GM19193 (cell line): Measurements from ENCODE around the gene FADS2.

Experiments
- POLR2A ChIP-seq: IDR thresholded peaks from 4 replicates; pipeline ENCODE4 v1.6.1; 2011; ENCODE audit not compliant: insufficient read depth, insufficient read length; ENCODE audit errors: extremely low read depth

FADS2 gene

GRCh38 chr11:61829806-61830205 lies 1.7 kb downstream of the FADS2 start:
- no peak for TF ChIP-seq POLR2A

- no peak for TF ChIP-seq POLR2A
These were observed 2.4 kb downstream of the FADS2 start for GRCh38 chr11:61830237-61831105.

DNA sequence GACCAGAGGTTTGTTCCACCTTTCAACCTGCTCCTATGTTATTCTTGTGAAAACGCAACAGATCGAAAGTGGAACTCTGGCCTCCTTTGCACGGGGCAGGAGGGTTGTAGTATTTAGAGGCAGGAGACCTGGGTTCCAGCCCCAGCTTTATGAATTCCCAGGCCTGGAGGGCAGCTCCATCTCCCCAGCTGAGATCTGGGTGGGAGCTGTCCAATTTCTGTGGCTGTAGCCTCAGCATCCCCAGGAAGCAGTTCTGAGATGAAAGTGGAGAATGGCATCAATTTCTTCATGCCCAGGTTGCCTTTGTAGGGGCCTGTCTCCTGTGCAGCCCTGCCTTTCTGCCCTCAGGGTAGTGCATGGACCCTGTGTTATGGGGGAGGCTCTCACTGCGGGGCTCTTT lies 4.1 kb downstream of the FADS2 start:
- no peak for TF ChIP-seq POLR2A

GRCh38 chr11:61832754-61833153 lies 4.7 kb downstream of the FADS2 start:
- TF ChIP-seq POLR2A: no peak

DNA sequence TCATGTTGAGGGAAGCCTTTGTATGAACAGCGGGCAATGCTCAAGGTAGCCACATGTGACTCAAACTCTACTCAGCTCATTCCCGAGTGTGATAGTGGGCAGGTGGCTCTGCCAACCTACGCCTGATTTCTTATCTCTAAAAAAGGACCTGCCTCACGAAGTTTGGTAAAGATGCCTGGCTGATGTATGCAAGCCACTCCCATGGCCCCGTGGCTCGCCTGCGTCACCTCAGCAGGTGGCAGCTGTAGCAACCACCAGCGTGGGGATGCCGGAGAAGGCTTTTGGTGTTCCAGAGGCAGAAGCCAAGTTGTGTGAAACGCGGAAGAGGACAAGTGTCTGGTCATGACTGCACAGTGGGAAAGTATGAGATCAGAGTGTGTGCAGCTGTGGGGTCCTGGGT lies 5.4 kb downstream of the FADS2 start:
- no peak for TF ChIP-seq POLR2A

DNA sequence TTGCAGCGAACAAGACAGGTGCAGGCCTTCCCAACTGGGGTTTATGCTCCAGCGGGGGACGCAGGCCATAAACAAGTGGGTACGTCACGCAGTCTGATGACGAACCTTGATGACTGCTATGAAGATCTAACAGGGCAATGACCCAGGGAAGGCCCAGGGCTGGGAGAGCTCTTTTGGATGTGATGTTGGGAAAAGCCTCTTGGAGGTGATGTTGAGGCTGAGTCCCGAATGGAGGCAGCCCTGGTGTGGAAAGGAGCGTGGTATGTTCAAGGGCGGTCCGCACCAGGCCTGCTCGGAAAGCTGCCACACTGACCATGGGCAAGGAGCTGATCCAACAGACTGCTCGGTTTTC lies 5.8 kb downstream of the FADS2 start:
- no peak for TF ChIP-seq POLR2A

DNA sequence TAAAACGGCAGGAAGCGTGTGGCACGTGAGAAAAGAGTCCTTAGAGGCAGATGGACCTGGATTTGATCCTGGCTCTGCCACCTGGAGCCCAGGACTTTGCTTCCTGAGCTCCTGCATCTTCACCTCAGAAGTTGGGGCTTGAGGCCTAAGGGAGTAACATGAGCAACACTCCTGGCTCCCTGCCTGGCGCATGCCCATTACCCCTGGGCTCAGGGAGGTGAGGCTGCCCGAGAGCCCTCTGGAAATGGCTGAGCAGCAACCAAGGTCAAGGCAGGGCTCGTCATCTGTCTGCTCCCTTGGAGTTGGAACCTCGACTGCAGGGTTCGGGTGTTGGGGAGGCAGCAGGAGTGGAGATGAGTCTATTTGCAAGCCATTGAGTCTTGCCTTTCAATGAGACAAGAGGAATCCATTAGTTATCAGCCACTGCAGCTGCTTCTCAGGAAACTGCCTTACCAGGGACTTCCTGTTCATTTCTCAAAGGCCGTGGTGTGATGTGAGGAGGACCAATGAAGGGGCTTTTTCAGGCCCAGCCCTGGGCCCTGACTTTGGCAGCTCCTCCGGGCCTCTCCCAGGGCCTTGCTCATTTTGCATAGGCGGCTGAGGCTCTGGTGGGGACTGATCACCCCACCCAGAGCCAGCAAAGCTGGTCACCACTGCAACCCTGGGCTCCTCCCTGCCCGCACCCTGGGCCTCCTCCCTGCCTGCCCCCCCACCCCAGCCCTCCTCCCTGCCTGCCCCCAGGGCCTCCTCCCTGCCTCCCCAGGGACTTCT lies 6.4 kb downstream of the FADS2 start:
- peak; percentile 78 for TF ChIP-seq POLR2A

GRCh38 chr11:61836193-61836592 lies 8.1 kb downstream of the FADS2 start:
- no peak for TF ChIP-seq POLR2A

DNA sequence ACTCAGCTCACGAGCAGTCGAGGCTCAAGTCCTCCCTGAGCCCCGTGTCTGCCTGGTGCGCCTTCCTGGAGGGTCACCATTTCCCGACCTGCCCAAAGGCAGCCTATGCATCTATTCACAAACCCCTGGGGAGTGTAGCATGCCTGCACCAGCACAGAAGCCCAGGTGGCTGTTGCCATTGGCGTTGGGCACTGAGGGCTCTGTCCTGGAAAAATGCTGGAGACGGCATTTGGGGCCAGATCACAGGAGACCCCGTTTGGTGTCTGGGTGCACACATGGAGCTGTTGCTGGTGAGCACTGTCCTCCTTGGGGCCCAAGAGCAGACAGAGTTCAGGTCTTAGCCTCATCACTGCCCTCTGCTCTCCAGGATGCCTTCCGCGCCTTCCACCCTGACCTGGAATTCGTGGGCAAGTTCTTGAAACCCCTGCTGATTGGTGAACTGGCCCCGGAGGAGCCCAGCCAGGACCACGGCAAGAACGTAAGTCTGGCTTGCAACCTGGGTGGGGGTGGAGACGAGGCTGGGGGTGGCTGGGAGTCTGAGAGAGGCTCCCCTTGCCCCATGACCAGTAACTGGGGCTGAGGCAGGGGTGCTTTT lies 9.4 kb downstream of the FADS2 start:
- TF ChIP-seq POLR2A: no peak

DNA sequence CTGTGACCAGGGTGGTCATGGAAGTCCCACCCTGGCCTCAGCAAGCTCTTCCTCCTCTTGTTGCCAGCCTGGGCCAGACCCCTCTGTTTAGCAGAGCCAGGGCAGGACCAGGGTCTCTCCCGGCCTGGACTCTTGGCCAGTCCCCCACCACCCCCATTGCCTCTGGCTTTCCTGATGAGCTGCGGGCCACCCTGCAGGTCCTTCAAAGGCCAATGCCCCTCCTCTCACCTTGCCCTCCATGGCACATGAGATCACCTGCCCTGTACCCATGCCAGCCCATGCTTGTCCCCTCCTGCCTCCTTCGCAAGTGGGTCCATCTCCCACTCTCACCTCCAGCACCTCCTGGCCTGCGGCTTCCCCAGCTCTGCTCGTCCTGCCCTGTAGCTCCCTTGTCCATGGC lies 10.4 kb downstream of the FADS2 start:
- no peak for TF ChIP-seq POLR2A

DNA sequence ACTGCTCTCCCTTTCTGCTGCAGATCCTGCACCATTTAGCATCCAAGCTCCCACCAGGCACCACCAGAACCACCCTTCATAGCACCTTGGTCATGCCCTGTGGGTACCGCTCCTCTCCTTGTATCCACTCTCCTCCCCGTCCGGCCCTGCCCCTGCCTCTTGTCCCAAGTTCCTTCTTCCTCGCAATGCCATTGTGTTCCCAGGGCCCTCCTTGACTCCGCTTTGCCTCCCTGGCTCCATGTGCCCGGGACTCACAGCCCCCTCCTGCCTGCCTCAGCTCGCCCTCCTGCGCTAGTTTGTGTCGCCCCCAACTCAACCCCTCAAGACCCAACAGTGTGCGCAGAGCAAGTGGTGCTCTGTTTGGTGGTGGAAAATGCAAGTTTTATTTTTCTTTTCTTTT lies 10.8 kb downstream of the FADS2 start:
- no peak for TF ChIP-seq POLR2A

DNA sequence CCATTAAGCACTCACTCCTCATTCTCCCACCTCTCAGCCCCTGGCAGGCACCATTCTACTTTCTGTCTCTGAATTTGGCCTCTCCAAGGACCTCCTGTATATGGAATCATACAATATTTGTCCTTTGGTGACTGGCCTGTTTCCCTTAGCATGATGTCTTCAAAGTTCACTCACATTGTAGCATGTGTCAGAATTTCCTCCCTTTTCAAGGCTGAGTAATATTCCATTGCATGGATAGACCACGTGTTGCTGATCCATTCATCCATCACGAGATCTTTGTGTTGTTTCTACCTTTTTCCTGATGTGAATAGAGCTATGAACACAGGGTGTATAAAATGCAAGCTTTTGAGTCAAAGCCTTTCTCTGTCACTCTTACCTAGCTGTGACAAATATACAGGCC lies 11.6 kb downstream of the FADS2 start:
- TF ChIP-seq POLR2A: no peak

- TF ChIP-seq POLR2A: no peak
These were observed 12.3 kb downstream of the FADS2 start for GRCh38 chr11:61840371-61840770.

GRCh38 chr11:61841636-61842527 lies 13.8 kb downstream of the FADS2 start:
- TF ChIP-seq POLR2A: no peak

GRCh38 chr11:61842528-61842820 lies 14.4 kb downstream of the FADS2 start:
- no peak for TF ChIP-seq POLR2A
